ENCODE data around the gene SLC25A36.

DNA sequence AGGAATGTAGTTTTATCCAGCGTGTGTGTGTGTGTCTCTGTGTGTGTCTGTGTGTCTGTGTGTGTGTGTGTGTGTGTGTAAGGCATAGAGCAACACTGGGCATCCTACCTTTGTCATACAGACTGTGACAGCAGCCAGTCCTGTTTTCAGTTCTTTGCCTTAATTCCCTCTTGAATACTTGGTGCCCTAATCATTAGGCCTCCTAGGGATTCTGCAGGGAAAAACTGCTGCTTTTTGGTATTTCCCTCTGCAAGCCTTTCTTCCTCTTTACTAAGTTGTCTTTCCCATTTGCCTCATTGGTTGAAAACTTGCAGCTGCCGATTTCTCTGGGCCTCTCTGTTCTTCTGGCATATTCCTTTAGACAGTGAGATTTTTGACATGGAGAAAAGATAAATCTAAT, 9.2 kb downstream of the SLC25A36 start:
- TF ChIP-seq, protein P1, sequence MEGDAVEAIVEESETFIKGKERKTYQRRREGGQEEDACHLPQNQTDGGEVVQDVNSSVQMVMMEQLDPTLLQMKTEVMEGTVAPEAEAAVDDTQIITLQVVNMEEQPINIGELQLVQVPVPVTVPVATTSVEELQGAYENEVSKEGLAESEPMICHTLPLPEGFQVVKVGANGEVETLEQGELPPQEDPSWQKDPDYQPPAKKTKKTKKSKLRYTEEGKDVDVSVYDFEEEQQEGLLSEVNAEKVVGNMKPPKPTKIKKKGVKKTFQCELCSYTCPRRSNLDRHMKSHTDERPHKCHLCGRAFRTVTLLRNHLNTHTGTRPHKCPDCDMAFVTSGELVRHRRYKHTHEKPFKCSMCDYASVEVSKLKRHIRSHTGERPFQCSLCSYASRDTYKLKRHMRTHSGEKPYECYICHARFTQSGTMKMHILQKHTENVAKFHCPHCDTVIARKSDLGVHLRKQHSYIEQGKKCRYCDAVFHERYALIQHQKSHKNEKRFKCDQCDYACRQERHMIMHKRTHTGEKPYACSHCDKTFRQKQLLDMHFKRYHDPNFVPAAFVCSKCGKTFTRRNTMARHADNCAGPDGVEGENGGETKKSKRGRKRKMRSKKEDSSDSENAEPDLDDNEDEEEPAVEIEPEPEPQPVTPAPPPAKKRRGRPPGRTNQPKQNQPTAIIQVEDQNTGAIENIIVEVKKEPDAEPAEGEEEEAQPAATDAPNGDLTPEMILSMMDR (IDR thresholded peaks at IDR 0.05 in 8 of 11, conservative IDR thresholded peaks at IDR 0.05 in 3 of 11), result no peak
- no peak for TF ChIP-seq POLR2A (IDR thresholded peaks at IDR 0.05)

Data from spleen (tissue), 7 donors.